Measurements from ENCODE around the gene NDUFS1.
"Not testable (repeated sequence)": the region's sequence is repeated elsewhere in the genome, so short reads cannot be mapped to it uniquely, and the experiment has no call there.

The NDUFS1 gene

GRCh38 chr2:206162401-206162800 is 3.2 kb upstream of the NDUFS1 start:
- DNase-seq (ENCODE audit: low read depth): peak; percentile 65

GRCh38 chr2:206160807-206161179 is 1.5 kb upstream of the NDUFS1 start:
- no peak for DNase-seq (ENCODE audit: low read depth)

- peak; percentile 55 for DNase-seq (ENCODE audit: low read depth)
These were observed 1.0 kb upstream of the NDUFS1 start for GRCh38 chr2:206160125-206160806.

GRCh38 chr2:206158563-206159345 is 490 bp downstream of the NDUFS1 start:
- DNase-seq (ENCODE audit: low read depth): peak; percentile 24

GRCh38 chr2:206157014-206157413 is 2.2 kb downstream of the NDUFS1 start:
- DNase-seq (ENCODE audit: low read depth): peak; percentile 74

- no peak for DNase-seq (ENCODE audit: low read depth)
These were observed 5.0 kb downstream of the NDUFS1 start for GRCh38 chr2:206154197-206154596.

- no peak for DNase-seq (ENCODE audit: low read depth)
These were observed 8.6 kb downstream of the NDUFS1 start for GRCh38 chr2:206150631-206151030.

GRCh38 chr2:206150168-206150567 is 9.1 kb downstream of the NDUFS1 start:
- DNase-seq (ENCODE audit: low read depth): no peak

GRCh38 chr2:206149330-206149729 is 9.9 kb downstream of the NDUFS1 start:
- no peak for DNase-seq (ENCODE audit: low read depth)

GRCh38 chr2:206145665-206146064 is 13.6 kb downstream of the NDUFS1 start:
- DNase-seq (ENCODE audit: low read depth): no peak

GRCh38 chr2:206144383-206144782 is 14.9 kb downstream of the NDUFS1 start:
- DNase-seq (ENCODE audit: low read depth): no peak

- DNase-seq (ENCODE audit: low read depth): no peak
These were observed 15.8 kb downstream of the NDUFS1 start for GRCh38 chr2:206143451-206143850.

- peak; percentile 12 for DNase-seq (ENCODE audit: low read depth)
These were observed 31.6 kb downstream of the NDUFS1 start for GRCh38 chr2:206127656-206128055.

- peak; percentile 19 for DNase-seq (ENCODE audit: low read depth)
These were observed 33.3 kb downstream of the NDUFS1 start for GRCh38 chr2:206125901-206126300.

GRCh38 chr2:206122569-206122968 is 36.7 kb downstream of the NDUFS1 start:
- DNase-seq (ENCODE audit: low read depth): not testable (repeated sequence)

GRCh38 chr2:206116278-206116677 is 43.0 kb downstream of the NDUFS1 start:
- DNase-seq (ENCODE audit: low read depth): no peak

- no peak for DNase-seq (ENCODE audit: low read depth)
These were observed 44.1 kb downstream of the NDUFS1 start for GRCh38 chr2:206115026-206115578.

GRCh38 chr2:206112846-206113547 is 46.2 kb downstream of the NDUFS1 start:
- DNase-seq (ENCODE audit: low read depth): peak; percentile 64

- DNase-seq (ENCODE audit: low read depth): no peak
These were observed 47.1 kb downstream of the NDUFS1 start for GRCh38 chr2:206112108-206112507.

GRCh38 chr2:206108713-206109112 is 50.5 kb downstream of the NDUFS1 start:
- no peak for DNase-seq (ENCODE audit: low read depth)

GRCh38 chr2:206105541-206105940 is 53.7 kb downstream of the NDUFS1 start:
- no peak for DNase-seq (ENCODE audit: low read depth)

- no peak for DNase-seq (ENCODE audit: low read depth)
These were observed 54.2 kb downstream of the NDUFS1 start for GRCh38 chr2:206105038-206105437.

GRCh38 chr2:206098872-206099271 is 60.4 kb downstream of the NDUFS1 start:
- DNase-seq (ENCODE audit: low read depth): not testable (repeated sequence)

Data from iris pigment epithelial cell (primary cell).